GM12801 (cell line): ENCODE data around the gene TPM3.

Experiments used
- TF ChIP-seq, protein P1 (sequence below): IDR thresholded peaks from one replicate; pipeline ENCODE4 v1.5.1; 2011; ENCODE audit warnings: control low read depth; ENCODE audit not compliant: insufficient read length; ENCODE audit errors: extremely low read depth

The TPM3 gene

DNA sequence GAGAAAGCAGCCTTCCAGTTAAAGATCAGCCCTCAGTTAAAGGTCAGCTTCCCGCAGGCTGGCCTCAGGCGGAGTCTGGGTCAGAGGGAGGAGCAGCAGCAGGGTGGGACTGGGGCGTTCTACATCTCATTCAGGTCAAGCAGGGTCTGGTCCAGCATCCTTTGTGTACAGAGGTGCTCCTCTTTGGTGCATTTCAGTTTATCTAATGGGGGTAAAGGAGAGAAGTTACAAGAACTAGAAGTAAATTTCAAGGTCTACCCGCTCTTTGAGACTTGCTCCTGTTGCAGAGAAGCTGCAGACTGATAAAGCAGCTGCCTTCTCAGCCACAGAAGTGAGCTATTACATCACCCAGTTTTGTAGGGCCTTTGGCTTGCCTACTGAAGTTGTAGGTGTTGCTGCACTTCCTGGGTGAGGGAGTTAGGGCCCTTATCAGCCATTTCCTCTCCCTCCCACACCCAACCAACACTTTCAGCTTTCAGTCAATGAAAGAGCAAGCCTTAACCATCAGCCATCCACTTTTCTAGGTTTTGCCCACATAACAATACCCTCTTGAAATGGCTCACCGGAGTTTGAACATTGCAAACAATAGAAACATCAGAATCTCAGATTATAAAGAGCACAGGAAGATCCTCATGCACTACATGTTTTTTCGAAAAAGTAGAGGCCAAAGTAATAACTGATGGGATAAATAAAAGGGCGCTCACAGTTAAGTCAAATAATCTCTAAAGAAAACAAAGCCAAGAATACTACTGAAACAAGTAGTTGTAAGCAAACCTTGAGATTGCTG is 34.2 kb downstream of the TPM3 start:
- TF ChIP-seq, protein P1, sequence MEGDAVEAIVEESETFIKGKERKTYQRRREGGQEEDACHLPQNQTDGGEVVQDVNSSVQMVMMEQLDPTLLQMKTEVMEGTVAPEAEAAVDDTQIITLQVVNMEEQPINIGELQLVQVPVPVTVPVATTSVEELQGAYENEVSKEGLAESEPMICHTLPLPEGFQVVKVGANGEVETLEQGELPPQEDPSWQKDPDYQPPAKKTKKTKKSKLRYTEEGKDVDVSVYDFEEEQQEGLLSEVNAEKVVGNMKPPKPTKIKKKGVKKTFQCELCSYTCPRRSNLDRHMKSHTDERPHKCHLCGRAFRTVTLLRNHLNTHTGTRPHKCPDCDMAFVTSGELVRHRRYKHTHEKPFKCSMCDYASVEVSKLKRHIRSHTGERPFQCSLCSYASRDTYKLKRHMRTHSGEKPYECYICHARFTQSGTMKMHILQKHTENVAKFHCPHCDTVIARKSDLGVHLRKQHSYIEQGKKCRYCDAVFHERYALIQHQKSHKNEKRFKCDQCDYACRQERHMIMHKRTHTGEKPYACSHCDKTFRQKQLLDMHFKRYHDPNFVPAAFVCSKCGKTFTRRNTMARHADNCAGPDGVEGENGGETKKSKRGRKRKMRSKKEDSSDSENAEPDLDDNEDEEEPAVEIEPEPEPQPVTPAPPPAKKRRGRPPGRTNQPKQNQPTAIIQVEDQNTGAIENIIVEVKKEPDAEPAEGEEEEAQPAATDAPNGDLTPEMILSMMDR: no peak

DNA sequence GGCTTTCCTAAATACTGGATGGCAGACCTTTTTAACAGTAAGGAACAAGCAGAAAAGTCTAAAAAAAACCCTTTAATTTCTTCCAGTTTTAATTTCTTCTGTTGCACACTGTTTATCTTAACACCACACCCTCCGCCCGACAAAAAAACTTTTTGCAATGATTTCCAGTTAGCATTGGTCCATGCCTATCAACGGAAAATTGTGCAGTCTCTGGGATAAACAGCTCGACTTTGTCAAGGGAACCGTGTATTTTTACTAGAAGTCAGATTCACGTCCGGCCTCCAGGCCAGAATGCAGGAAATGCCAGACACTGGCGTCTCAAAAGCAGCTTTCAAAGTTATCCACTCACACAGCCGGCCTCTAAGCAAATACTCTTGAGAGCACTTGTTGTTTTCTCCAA is 36.6 kb downstream of the TPM3 start:
- TF ChIP-seq, protein P1: no peak

GRCh38 chr1:154154534-154155191 is 37.2 kb downstream of the TPM3 start, which contains the start of gene NUP210L:
NUP210L (minus strand) TSS chr1:154155073.
- TF ChIP-seq, protein P1: no peak

DNA sequence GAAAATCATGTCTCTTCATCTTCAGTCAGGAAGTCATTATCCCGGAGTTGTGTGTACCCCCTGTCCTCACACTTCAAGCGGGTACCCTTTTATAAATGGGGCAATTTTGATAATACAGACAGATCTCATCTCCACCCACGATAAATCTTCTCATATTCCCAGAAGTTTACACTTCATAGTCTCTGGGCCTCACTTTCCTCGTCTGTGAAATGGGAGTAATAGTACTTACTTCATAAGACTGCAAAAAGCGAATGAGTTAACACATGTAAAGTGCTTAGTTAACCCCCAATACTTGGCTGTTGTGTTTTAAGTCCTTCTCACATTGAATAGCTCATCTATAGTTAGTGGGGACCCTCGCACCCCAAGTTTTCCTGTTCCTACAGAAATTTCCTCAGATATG is 37.8 kb downstream of the TPM3 start:
- TF ChIP-seq, protein P1: no peak

DNA sequence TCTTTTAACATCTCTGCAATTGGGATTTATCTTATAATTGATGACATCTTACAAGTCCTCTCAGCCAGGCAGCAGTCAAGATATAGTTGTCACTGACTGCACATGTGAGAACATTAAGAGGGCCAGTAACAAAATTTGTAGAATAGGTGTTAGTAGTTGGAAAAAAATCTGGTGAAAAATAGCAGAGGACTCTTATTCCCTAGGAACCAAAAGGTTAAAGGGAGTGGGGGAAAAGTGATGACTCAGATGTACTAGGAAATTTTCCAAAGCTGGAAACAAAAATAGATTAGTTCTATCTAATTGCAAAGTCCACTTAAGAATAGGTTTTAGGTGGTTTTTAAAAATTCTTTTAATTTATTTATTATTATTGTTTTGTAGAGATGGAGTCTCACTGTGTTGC is 40.6 kb downstream of the TPM3 start:
- TF ChIP-seq, protein P1: no peak

GRCh38 chr1:154148807-154149206 is 43.1 kb downstream of the TPM3 start:
- TF ChIP-seq, protein P1: no peak

DNA sequence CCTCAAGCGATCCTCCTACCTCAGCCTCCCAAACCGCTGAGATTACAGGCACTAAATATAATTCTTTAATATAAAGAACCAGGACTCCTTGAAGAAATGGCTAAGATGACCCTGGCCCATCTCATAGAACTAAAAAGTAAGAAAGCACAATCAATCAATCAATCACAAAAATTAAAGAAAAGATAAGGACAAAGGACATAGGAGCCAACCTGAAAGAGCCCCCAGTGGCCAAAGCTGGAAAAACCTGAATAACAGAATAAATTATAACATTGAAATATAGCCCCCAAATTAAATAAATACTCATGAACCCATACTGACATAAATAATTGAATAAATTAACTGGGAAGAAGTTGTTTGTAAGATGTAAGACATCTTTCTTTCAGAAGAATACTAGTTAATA is 45.9 kb downstream of the TPM3 start:
- TF ChIP-seq, protein P1: no peak
